WTC11 (cell line): ENCODE data around the gene NCKAP5. TPM values are rescaled to one million over a fixed set of nuclear protein-coding genes. Genes with fewer than 3 reads are reported as not detected.
A peak's percentile ranks its signal among the peaks of the same experiment; 100 is the strongest.

Source experiments
- ATAC-seq: fragments of 200-7000 bp; cut with Tn5 transposase; 2 replicates; pipeline ENCODE4 v1.10.0; 2021; ENCODE audit warnings: mild to moderate bottlenecking, moderate library complexity
- CTCF ChIA-PET: fragments of 300-600 bp; sonication (Branson Sonifier 250); formaldehyde crosslinking; loops from one replicate; lab custom pipeline; 2021; ENCODE audit warnings: antibody characterized with exemption; lab: Charles Lee
- POLR2A ChIA-PET: fragments of 350-600 bp; sonication (Branson Sonifier 250); formaldehyde crosslinking; loops from one replicate; lab custom pipeline; 2021; ENCODE audit warnings: antibody characterized with exemption; lab: Charles Lee
- DNase-seq: peaks from one replicate; pipeline ENCODE4 v3.0.0; 2021; ENCODE audit warnings: low spot score
- H3K27ac Mint-ChIP-seq: 2 replicates; pipeline ENCODE4 v1.8.0; 2021; ENCODE audit warnings: mixed read lengths
- H3K27me3 Mint-ChIP-seq: 2 replicates; pipeline ENCODE4 v1.8.0; 2021; ENCODE audit warnings: low read depth, mild to moderate bottlenecking, moderate library complexity, mixed read lengths
- H3K36me3 Mint-ChIP-seq: 2 replicates; pipeline ENCODE4 v1.8.0; 2021; ENCODE audit warnings: mixed read lengths
- H3K4me1 Mint-ChIP-seq: 2 replicates; pipeline ENCODE4 v1.8.0; 2022; ENCODE audit warnings: mixed read lengths
- H3K4me3 Mint-ChIP-seq: 2 replicates; pipeline ENCODE4 v1.8.0; 2021; ENCODE audit warnings: mild to moderate bottlenecking, moderate library complexity, mixed read lengths
- H3K9me3 Mint-ChIP-seq: 2 replicates; pipeline ENCODE4 v1.8.0; 2021; ENCODE audit warnings: mixed read lengths
- CREB1 ChIP-seq: sonication (generic); formaldehyde crosslinking; IDR thresholded peaks from 2 replicates; pipeline ENCODE4 v1.8.0; 2023; ENCODE audit warnings: mild to moderate bottlenecking, missing genetic modification reagents
- CREM ChIP-seq: sonication (generic); formaldehyde crosslinking; IDR thresholded peaks from 2 replicates; pipeline ENCODE4 v1.8.1; 2022; ENCODE audit warnings: mild to moderate bottlenecking, missing genetic modification reagents, moderate library complexity
- E2F5 ChIP-seq: sonication (generic); formaldehyde crosslinking; IDR thresholded peaks from 2 replicates; pipeline ENCODE4 v1.8.1; 2022; ENCODE audit warnings: mild to moderate bottlenecking, moderate library complexity, missing genetic modification reagents
- EMX1 ChIP-seq: fragments of 250-450 bp; sonication (Bioruptor Pico); IDR thresholded peaks from 2 replicates; pipeline ENCODE4 v1.8.0; 2021; ENCODE audit warnings: mild to moderate bottlenecking
- HMGA2 ChIP-seq: fragments of 250-450 bp; sonication (Bioruptor Pico); IDR thresholded peaks from 2 replicates; pipeline ENCODE4 v1.4.0; 2021; ENCODE audit warnings: mild to moderate bottlenecking, moderate library complexity
- IRF1 ChIP-seq: sonication (generic); formaldehyde crosslinking; IDR thresholded peaks from 2 replicates; pipeline ENCODE4 v1.8.0; 2023; ENCODE audit warnings: missing genetic modification reagents
- KAT7 ChIP-seq: sonication (generic); formaldehyde crosslinking; IDR thresholded peaks from 2 replicates; pipeline ENCODE4 v1.8.1; 2023; ENCODE audit warnings: missing genetic modification reagents, mild to moderate bottlenecking, borderline replicate concordance
- NFATC4 ChIP-seq: fragments of 250-450 bp; sonication (Bioruptor Pico); IDR thresholded peaks from 2 replicates; pipeline ENCODE4 v1.9.0; 2021; ENCODE audit warnings: mild to moderate bottlenecking
- NR1H2 ChIP-seq: sonication (generic); formaldehyde crosslinking; IDR thresholded peaks from 2 replicates; pipeline ENCODE4 v1.9.0; 2021; ENCODE audit warnings: mild to moderate bottlenecking, moderate library complexity, missing genetic modification reagents
- OVOL2 ChIP-seq: fragments of 250-450 bp; sonication (Bioruptor Pico); IDR thresholded peaks from 2 replicates; pipeline ENCODE4 v1.9.0; 2021; ENCODE audit warnings: mild to moderate bottlenecking, borderline replicate concordance
- RELA ChIP-seq: sonication (generic); formaldehyde crosslinking; IDR thresholded peaks from 2 replicates; pipeline ENCODE4 v1.8.1; 2022; ENCODE audit warnings: missing genetic modification reagents, mild to moderate bottlenecking, borderline replicate concordance
- SOX15 ChIP-seq: fragments of 250-450 bp; sonication (Bioruptor Pico); IDR thresholded peaks from 2 replicates; pipeline ENCODE4 v1.9.0; 2021; ENCODE audit warnings: mild to moderate bottlenecking
- TEAD4 ChIP-seq: sonication (generic); formaldehyde crosslinking; IDR thresholded peaks from 2 replicates; pipeline ENCODE4 v1.8.0; 2022; ENCODE audit warnings: mild to moderate bottlenecking, missing genetic modification reagents
- ZNF121 ChIP-seq: sonication (generic); formaldehyde crosslinking; IDR thresholded peaks from 2 replicates; pipeline ENCODE4 v1.8.0; 2023; ENCODE audit warnings: missing genetic modification reagents
- ZNF138 ChIP-seq: sonication (generic); formaldehyde crosslinking; conservative IDR thresholded peaks from 2 replicates; pipeline ENCODE4 v1.8.1; 2022; ENCODE audit warnings: mild to moderate bottlenecking, moderate library complexity, missing genetic modification reagents
- ZNF219 ChIP-seq: sonication (generic); formaldehyde crosslinking; IDR thresholded peaks from 2 replicates; pipeline ENCODE4 v1.8.0; 2023; ENCODE audit warnings: missing genetic modification reagents, mild to moderate bottlenecking, borderline replicate concordance
- ZNF232 ChIP-seq: sonication (generic); formaldehyde crosslinking; IDR thresholded peaks from 2 replicates; pipeline ENCODE4 v1.8.0; 2022; ENCODE audit warnings: mild to moderate bottlenecking, missing genetic modification reagents
- ZNF416 ChIP-seq: fragments of 250-450 bp; sonication (Bioruptor Pico); IDR thresholded peaks from 2 replicates; pipeline ENCODE4 v1.9.0; 2021; ENCODE audit warnings: mild to moderate bottlenecking, inconsistent platforms
- ZNF425 ChIP-seq: fragments of 250-450 bp; sonication (Bioruptor Pico); conservative IDR thresholded peaks from 2 replicates; pipeline ENCODE4 v1.9.0; 2021; ENCODE audit warnings: mild to moderate bottlenecking
- total RNA-seq: library from RNA; stranded (reverse); gene quantifications from 3 replicates; pipeline ENCODE4 v1.2.3, GENCODE V29; 2021
- TF ChIP-seq, protein P1 (sequence below): sonication (generic); formaldehyde crosslinking; IDR thresholded peaks from 2 replicates; pipeline ENCODE4 v1.8.0; 2022; ENCODE audit warnings: mild to moderate bottlenecking, missing genetic modification reagents
- TF ChIP-seq, protein P2 (sequence below): fragments of 250-450 bp; sonication (Bioruptor Pico); IDR thresholded peaks from 2 replicates; pipeline ENCODE4 v1.9.0; 2021; ENCODE audit warnings: moderate library complexity, mild to moderate bottlenecking, inconsistent platforms, borderline replicate concordance
- TF ChIP-seq, protein P3 (sequence below): sonication (generic); formaldehyde crosslinking; IDR thresholded peaks from 2 replicates; pipeline ENCODE4 v1.8.1; 2023; ENCODE audit warnings: mild to moderate bottlenecking, missing genetic modification reagents
- TF ChIP-seq, protein P4 (sequence below): sonication (generic); formaldehyde crosslinking; IDR thresholded peaks from 2 replicates; pipeline ENCODE4 v1.8.1; 2023; ENCODE audit warnings: mild to moderate bottlenecking, missing genetic modification reagents, moderate library complexity
- TF ChIP-seq, protein P5 (sequence below): sonication (generic); formaldehyde crosslinking; IDR thresholded peaks from 2 replicates; pipeline ENCODE4 v1.8.1; 2022; ENCODE audit warnings: low read depth, missing genetic modification reagents, borderline replicate concordance

Gene NCKAP5
- total RNA-seq, 1 experiment from 2014 or later: 0.55 TPM

- ChIA-PET CTCF (no interaction called here), POLR2A (no interaction called here)
- Mint-ChIP-seq H3K36me3 (no peaks in the 10 kb centered on the region), H3K27ac (no peak overlapping the region), H3K9me3 (no peaks in the 10 kb centered on the region), H3K4me1 (peaks cover 23% of the 10 kb centered on the region), H3K27me3 (peaks cover 39% of the 10 kb centered on the region), H3K4me3 (no peak overlapping the region)
- TF ChIP-seq ZNF219 (CRISPR knock-in tag) (no peak), ZNF425 (CRISPR knock-in tag) (no peak), RELA (CRISPR knock-in tag) (no peak), KAT7 (CRISPR knock-in tag) (no peak), IRF1 (CRISPR knock-in tag) (no peak), HMGA2 (CRISPR knock-in tag) (no peak), CREB1 (no peak), SOX15 (CRISPR knock-in tag) (no peak), EMX1 (CRISPR knock-in tag) (no peak), NFATC4 (CRISPR knock-in tag) (no peak), ZNF416 (CRISPR knock-in tag) (no peak)
- TF ChIP-seq, protein P1, sequence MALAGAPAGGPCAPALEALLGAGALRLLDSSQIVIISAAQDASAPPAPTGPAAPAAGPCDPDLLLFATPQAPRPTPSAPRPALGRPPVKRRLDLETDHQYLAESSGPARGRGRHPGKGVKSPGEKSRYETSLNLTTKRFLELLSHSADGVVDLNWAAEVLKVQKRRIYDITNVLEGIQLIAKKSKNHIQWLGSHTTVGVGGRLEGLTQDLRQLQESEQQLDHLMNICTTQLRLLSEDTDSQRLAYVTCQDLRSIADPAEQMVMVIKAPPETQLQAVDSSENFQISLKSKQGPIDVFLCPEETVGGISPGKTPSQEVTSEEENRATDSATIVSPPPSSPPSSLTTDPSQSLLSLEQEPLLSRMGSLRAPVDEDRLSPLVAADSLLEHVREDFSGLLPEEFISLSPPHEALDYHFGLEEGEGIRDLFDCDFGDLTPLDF: no peak
- TF ChIP-seq, protein P2, sequence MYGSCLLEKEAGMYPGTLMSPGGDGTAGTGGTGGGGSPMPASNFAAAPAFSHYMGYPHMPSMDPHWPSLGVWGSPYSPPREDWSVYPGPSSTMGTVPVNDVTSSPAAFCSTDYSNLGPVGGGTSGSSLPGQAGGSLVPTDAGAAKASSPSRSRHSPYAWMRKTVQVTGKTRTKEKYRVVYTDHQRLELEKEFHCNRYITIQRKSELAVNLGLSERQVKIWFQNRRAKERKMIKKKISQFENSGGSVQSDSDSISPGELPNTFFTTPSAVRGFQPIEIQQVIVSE: no peak
- ATAC-seq (no peak), DNase-seq (no peak)
Observed at GRCh38 chr2:133412694-133413093, 155.6 kb downstream of the NCKAP5 start.

- H3K27me3 Mint-ChIP-seq: peaks cover 39% of the 10 kb centered on the region
- TF ChIP-seq NR1H2: no peak
- TF ChIP-seq, all 79 proteins: peak for 0
- peak; percentile 98 for ATAC-seq
- Mint-ChIP-seq H3K4me3 (no peak overlapping the region), H3K4me1 (peaks cover 15% of the 10 kb centered on the region), H3K36me3 (no peaks in the 10 kb centered on the region), H3K9me3 (no peaks in the 10 kb centered on the region), H3K27ac (no peak overlapping the region)
- POLR2A ChIA-PET: no interaction called here
- DNase-seq: peak; percentile 45
- CTCF ChIA-PET: interaction anchor here (0.6 to 1.2 kb wide), 7 partner anchors 9 to 267 kb away, joined by 3 to 8 read pairs (median 3); no protein-coding TSS in a partner anchor
Observed at GRCh38 chr2:133411857-133412256, 156.4 kb downstream of the NCKAP5 start.

DNA sequence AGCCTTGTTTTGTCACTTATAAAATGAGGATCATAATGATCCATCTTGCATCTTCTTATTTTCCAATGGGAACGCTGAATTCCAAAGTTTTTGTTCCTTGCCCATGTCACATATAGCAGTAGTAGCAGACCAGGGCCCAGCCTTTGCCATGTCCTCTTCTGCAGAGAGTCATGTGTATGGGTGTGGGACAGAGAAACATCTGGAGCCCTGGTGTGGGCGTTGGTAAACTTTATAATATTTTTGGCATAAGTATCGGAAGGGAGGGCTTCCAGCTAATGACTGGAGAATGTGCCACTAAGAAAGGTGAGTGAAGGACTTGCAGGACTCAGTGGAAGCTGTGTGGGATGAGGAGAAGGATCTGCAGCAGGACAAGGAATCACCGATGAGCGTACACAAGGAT, 157.2 kb downstream of the NCKAP5 start:
- H3K27ac Mint-ChIP-seq: no peak overlapping the region
- ATAC-seq (no peak), DNase-seq (no peak)
- ChIA-PET CTCF (interaction anchor here (0.7 to 1.2 kb wide), 3 partner anchors 11 to 144 kb away, joined by 3 to 8 read pairs (median 3); no protein-coding TSS in a partner anchor), POLR2A (no interaction called here)
- peaks cover 17% of the 10 kb centered on the region for H3K4me1 Mint-ChIP-seq
- H3K27me3 Mint-ChIP-seq: peaks cover 39% of the 10 kb centered on the region
- no peak overlapping the region for H3K4me3 Mint-ChIP-seq
- no peaks in the 10 kb centered on the region for H3K36me3 Mint-ChIP-seq
- no peaks in the 10 kb centered on the region for H3K9me3 Mint-ChIP-seq
- no peak for TF ChIP-seq TEAD4 (CRISPR knock-in tag)
- no peak for TF ChIP-seq CREM (CRISPR knock-in tag)
- no peak for TF ChIP-seq OVOL2 (CRISPR knock-in tag)
- TF ChIP-seq, protein P3, sequence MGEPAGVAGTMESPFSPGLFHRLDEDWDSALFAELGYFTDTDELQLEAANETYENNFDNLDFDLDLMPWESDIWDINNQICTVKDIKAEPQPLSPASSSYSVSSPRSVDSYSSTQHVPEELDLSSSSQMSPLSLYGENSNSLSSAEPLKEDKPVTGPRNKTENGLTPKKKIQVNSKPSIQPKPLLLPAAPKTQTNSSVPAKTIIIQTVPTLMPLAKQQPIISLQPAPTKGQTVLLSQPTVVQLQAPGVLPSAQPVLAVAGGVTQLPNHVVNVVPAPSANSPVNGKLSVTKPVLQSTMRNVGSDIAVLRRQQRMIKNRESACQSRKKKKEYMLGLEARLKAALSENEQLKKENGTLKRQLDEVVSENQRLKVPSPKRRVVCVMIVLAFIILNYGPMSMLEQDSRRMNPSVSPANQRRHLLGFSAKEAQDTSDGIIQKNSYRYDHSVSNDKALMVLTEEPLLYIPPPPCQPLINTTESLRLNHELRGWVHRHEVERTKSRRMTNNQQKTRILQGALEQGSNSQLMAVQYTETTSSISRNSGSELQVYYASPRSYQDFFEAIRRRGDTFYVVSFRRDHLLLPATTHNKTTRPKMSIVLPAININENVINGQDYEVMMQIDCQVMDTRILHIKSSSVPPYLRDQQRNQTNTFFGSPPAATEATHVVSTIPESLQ (CRISPR knock-in tag): no peak
- TF ChIP-seq, protein P4, sequence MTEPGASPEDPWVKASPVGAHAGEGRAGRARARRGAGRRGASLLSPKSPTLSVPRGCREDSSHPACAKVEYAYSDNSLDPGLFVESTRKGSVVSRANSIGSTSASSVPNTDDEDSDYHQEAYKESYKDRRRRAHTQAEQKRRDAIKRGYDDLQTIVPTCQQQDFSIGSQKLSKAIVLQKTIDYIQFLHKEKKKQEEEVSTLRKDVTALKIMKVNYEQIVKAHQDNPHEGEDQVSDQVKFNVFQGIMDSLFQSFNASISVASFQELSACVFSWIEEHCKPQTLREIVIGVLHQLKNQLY: no peak
- TF ChIP-seq, protein P5, sequence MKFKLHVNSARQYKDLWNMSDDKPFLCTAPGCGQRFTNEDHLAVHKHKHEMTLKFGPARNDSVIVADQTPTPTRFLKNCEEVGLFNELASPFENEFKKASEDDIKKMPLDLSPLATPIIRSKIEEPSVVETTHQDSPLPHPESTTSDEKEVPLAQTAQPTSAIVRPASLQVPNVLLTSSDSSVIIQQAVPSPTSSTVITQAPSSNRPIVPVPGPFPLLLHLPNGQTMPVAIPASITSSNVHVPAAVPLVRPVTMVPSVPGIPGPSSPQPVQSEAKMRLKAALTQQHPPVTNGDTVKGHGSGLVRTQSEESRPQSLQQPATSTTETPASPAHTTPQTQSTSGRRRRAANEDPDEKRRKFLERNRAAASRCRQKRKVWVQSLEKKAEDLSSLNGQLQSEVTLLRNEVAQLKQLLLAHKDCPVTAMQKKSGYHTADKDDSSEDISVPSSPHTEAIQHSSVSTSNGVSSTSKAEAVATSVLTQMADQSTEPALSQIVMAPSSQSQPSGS: no peak
- TF ChIP-seq ZNF121 (CRISPR knock-in tag): no peak
- no peak for TF ChIP-seq ZNF138 (CRISPR knock-in tag)
- no peak for TF ChIP-seq E2F5
- no peak for TF ChIP-seq ZNF232
